ENCODE data around the gene KLHL29.

DNA sequence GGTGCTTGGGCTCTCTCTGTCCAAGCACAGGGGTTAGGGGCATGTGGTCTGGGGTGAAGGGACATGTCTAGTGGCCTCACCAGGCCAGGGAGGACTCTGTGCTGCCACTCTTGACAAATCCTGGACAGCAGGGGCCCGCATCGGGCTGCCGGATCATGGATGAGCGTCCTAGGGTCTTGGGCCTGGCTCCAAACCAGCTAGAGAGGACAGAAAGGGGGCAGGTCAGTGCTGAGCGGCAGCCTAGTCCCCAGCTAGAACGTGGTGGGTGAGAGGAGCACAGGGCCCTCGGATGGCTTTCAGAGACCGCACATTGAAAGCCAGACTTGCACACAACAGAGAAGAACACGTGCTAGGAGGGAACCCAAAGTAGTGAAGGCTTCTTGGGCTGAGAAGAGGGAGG lies 300.7 kb downstream of the KLHL29 start:
- TF ChIP-seq, protein P1, sequence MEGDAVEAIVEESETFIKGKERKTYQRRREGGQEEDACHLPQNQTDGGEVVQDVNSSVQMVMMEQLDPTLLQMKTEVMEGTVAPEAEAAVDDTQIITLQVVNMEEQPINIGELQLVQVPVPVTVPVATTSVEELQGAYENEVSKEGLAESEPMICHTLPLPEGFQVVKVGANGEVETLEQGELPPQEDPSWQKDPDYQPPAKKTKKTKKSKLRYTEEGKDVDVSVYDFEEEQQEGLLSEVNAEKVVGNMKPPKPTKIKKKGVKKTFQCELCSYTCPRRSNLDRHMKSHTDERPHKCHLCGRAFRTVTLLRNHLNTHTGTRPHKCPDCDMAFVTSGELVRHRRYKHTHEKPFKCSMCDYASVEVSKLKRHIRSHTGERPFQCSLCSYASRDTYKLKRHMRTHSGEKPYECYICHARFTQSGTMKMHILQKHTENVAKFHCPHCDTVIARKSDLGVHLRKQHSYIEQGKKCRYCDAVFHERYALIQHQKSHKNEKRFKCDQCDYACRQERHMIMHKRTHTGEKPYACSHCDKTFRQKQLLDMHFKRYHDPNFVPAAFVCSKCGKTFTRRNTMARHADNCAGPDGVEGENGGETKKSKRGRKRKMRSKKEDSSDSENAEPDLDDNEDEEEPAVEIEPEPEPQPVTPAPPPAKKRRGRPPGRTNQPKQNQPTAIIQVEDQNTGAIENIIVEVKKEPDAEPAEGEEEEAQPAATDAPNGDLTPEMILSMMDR (IDR thresholded peaks at IDR 0.05) = no peak
- TF ChIP-seq GATA2 (CRISPR knock-in tag; IDR thresholded peaks at IDR 0.05) = no peak
- TF ChIP-seq EP300 (IDR thresholded peaks at IDR 0.05; ENCODE audit: borderline replicate concordance in 1 of 2, low read depth in 1 of 2, low read length in 1 of 2) = no peak
- TF ChIP-seq TCF12 (IDR thresholded peaks at IDR 0.05) = no peak
- TF ChIP-seq TAF1 (IDR thresholded peaks at IDR 0.05; ENCODE audit: borderline replicate concordance, low read depth, low read length) = no peak
- TF ChIP-seq, protein P2, sequence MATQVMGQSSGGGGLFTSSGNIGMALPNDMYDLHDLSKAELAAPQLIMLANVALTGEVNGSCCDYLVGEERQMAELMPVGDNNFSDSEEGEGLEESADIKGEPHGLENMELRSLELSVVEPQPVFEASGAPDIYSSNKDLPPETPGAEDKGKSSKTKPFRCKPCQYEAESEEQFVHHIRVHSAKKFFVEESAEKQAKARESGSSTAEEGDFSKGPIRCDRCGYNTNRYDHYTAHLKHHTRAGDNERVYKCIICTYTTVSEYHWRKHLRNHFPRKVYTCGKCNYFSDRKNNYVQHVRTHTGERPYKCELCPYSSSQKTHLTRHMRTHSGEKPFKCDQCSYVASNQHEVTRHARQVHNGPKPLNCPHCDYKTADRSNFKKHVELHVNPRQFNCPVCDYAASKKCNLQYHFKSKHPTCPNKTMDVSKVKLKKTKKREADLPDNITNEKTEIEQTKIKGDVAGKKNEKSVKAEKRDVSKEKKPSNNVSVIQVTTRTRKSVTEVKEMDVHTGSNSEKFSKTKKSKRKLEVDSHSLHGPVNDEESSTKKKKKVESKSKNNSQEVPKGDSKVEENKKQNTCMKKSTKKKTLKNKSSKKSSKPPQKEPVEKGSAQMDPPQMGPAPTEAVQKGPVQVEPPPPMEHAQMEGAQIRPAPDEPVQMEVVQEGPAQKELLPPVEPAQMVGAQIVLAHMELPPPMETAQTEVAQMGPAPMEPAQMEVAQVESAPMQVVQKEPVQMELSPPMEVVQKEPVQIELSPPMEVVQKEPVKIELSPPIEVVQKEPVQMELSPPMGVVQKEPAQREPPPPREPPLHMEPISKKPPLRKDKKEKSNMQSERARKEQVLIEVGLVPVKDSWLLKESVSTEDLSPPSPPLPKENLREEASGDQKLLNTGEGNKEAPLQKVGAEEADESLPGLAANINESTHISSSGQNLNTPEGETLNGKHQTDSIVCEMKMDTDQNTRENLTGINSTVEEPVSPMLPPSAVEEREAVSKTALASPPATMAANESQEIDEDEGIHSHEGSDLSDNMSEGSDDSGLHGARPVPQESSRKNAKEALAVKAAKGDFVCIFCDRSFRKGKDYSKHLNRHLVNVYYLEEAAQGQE (IDR thresholded peaks at IDR 0.05; ENCODE audit: low read depth, low read length) = no peak
- TF ChIP-seq USF1 (IDR thresholded peaks at IDR 0.05; ENCODE audit: borderline replicate concordance, low read depth) = no peak
- no peak for TF ChIP-seq RFX5 (IDR thresholded peaks at IDR 0.05; ENCODE audit: low read length)
- no peak for TF ChIP-seq MEF2A (IDR thresholded peaks at IDR 0.05; ENCODE audit: borderline replicate concordance, low read depth)
- TF ChIP-seq POLR2AphosphoS5 (IDR thresholded peaks at IDR 0.05; ENCODE audit: low read depth, low read length) = no peak

Measured in SK-N-SH (cell line).